ENCODE data around the gene TCEA3.

DNA sequence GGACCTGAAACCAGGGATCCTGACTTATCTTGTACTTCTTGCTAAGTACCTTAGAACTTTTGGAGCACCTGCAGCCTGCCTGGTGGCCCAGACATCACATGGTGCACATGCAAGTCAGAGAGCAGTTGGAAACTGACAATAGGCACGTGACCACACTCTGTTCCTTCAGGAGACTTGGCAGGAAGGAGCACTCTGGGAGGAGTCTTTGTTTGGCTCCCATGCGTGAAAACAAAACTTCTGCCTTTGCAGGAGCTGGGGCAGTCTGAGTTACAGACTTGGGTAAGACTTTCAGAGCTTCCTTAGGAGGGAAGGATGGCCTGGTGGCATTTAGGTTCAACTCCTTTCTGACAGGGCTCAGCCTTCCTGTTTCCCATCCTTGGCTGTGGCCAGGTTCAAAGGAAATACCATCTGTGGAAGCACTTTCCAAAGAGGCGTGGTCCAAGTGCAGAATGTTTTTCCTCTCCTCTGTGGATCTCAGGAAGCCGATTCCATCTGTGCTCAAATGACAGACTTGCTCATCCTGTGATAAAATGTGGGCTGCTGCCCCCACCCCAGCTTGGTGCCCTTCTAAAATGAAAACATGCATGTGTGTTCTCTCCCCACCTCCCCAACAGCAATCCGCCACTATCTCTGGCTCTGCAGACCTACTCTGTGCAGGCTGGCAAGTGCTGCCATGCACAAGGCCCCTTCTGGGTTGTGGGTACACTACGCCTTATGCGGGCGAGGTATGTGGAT lies 40.8 kb downstream of the TCEA3 start:
- TF ChIP-seq, protein P1, sequence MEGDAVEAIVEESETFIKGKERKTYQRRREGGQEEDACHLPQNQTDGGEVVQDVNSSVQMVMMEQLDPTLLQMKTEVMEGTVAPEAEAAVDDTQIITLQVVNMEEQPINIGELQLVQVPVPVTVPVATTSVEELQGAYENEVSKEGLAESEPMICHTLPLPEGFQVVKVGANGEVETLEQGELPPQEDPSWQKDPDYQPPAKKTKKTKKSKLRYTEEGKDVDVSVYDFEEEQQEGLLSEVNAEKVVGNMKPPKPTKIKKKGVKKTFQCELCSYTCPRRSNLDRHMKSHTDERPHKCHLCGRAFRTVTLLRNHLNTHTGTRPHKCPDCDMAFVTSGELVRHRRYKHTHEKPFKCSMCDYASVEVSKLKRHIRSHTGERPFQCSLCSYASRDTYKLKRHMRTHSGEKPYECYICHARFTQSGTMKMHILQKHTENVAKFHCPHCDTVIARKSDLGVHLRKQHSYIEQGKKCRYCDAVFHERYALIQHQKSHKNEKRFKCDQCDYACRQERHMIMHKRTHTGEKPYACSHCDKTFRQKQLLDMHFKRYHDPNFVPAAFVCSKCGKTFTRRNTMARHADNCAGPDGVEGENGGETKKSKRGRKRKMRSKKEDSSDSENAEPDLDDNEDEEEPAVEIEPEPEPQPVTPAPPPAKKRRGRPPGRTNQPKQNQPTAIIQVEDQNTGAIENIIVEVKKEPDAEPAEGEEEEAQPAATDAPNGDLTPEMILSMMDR (IDR thresholded peaks at IDR 0.05), result no peak
- no peak for TF ChIP-seq POLR2A (IDR thresholded peaks at IDR 0.05)

Data from uterus (tissue), 2 donors.